ENCODE results near the gene MTHFD1L.

- TF ChIP-seq POLR2AphosphoS5 (IDR thresholded peaks at IDR 0.05) (no peak), CTCF (IDR thresholded peaks at IDR 0.05) (no peak)
These were observed 25.3 kb upstream of the MTHFD1L start for GRCh38 chr6:150840185-150840584.
